ENCODE results near the gene ANOS1. TPM values are rescaled to one million over a fixed set of nuclear protein-coding genes. Genes with fewer than 3 reads are reported as not detected.

The ANOS1 gene
- total RNA-seq, 1 experiment from 2014 or later = 54.9 TPM

DNA sequence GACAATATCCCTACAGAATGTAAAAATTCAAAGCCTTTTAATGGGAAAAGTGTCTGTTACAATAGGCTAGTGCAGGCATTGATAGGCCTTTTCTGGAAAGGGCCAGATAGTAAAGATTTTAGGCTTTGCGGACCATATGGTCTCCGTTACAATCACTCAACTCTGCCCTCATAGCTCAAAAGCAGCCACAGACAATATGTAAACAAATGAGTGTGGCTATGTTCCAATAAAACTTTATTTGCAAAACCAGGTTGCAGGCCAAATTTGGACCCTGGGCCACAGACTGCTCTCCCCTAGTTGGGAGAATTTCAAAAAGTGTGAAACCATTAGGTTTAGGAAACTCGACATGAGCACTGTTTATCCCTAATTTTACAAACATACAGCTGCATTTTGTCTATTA is 155.1 kb downstream of the ANOS1 start:
- no peak overlapping the region for H2BK5ac ChIP-seq (ENCODE audit: insufficient read length, low read length)

More for the DNA sequence above, 155.1 kb downstream of the ANOS1 start:
- no peaks in the 10 kb centered on the region for H3K23me2 ChIP-seq (ENCODE audit: insufficient read length, low read depth, low read length, poor library complexity, severe bottlenecking)
- Mint-ChIP-seq H3K4me1 (peaks cover 9 to 11% of the 10 kb centered on the region in 2 experiments; a peak in 3 of 4 replicates), H3K27ac (no peak overlapping the region; a peak in 1 of 7 replicates), H3K9me3 (no peaks in the 10 kb centered on the region), H3K27me3 (ENCODE audit: low read depth) (no peaks in the 10 kb centered on the region), H3K36me3 (ENCODE audit: insufficient read depth in 1 of 3, low read depth in 3 of 3) (peaks cover 41 to 52% (median 48%) of the 10 kb centered on the region in 3 experiments), H3K4me3 (no peak overlapping the region)
- H3K4me1 ChIP-seq (ENCODE audit: insufficient read depth, low read length) = no peaks in the 10 kb centered on the region
- no peaks in the 10 kb centered on the region for H3K79me1 ChIP-seq (ENCODE audit: insufficient read depth, low read depth, low read length, poor library complexity, severe bottlenecking)
- H3K56ac ChIP-seq (ENCODE audit: insufficient read length, low read depth, low read length) = no peak overlapping the region
- no peak overlapping the region for H3K27ac ChIP-seq (ENCODE audit: insufficient read length, low read depth, low read length)
- no CpG with 5 or more reads among the region's 3 CpGs for WGBS (ENCODE audit: extremely low coverage, insufficient read length, low lambda C conversion rate)
- H3K9ac ChIP-seq (ENCODE audit: extremely low read depth, insufficient read length, low read length) = no peak overlapping the region
- H4K5ac ChIP-seq (ENCODE audit: insufficient read length, low read depth, low read length) = no peak overlapping the region
- no peaks in the 10 kb centered on the region for H4K20me1 ChIP-seq (ENCODE audit: control insufficient read depth, insufficient read depth, insufficient read length)
- H3K14ac ChIP-seq (ENCODE audit: insufficient read depth, low read length) = no peak overlapping the region
- no peak overlapping the region for H3K4me2 ChIP-seq (ENCODE audit: insufficient read depth, insufficient read length, low read length)
- no peak for DNase-seq
- no peak overlapping the region for H3K4ac ChIP-seq (ENCODE audit: low read depth, low read length)
- TF ChIP-seq, protein P1, sequence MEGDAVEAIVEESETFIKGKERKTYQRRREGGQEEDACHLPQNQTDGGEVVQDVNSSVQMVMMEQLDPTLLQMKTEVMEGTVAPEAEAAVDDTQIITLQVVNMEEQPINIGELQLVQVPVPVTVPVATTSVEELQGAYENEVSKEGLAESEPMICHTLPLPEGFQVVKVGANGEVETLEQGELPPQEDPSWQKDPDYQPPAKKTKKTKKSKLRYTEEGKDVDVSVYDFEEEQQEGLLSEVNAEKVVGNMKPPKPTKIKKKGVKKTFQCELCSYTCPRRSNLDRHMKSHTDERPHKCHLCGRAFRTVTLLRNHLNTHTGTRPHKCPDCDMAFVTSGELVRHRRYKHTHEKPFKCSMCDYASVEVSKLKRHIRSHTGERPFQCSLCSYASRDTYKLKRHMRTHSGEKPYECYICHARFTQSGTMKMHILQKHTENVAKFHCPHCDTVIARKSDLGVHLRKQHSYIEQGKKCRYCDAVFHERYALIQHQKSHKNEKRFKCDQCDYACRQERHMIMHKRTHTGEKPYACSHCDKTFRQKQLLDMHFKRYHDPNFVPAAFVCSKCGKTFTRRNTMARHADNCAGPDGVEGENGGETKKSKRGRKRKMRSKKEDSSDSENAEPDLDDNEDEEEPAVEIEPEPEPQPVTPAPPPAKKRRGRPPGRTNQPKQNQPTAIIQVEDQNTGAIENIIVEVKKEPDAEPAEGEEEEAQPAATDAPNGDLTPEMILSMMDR (conservative IDR thresholded peaks at IDR 0.05) = no peak
- H2BK15ac ChIP-seq (ENCODE audit: low read depth, low read length) = no peak overlapping the region
- H3K79me2 ChIP-seq (ENCODE audit: insufficient read depth, low read length) = no peaks in the 10 kb centered on the region
- H2BK12ac ChIP-seq (ENCODE audit: insufficient read length, low read depth, low read length) = no peak overlapping the region
- no peak overlapping the region for H2BK20ac ChIP-seq (ENCODE audit: low read depth, low read length, poor library complexity, severe bottlenecking)
- no peak overlapping the region for H4K8ac ChIP-seq (replicated peaks; ENCODE audit: insufficient read length, low read depth, low read length)
- no peak overlapping the region for H2BK120ac ChIP-seq (ENCODE audit: low read depth, low read length, poor library complexity, severe bottlenecking)
- H3T11ph ChIP-seq (ENCODE audit: low read length) = no peak overlapping the region
- no peak overlapping the region for H3K23ac ChIP-seq (ENCODE audit: insufficient read length, low read depth, low read length)
- H3K18ac ChIP-seq (ENCODE audit: insufficient read length, low read depth, low read length) = no peak overlapping the region
- H3K27me3 ChIP-seq (ENCODE audit: insufficient read depth, low read length) = no peaks in the 10 kb centered on the region
- H2AFZ ChIP-seq (ENCODE audit: low read length) = no peak overlapping the region
- H4K91ac ChIP-seq (ENCODE audit: insufficient read length, low read depth, low read length) = no peak overlapping the region
- no peak overlapping the region for H2AK5ac ChIP-seq (ENCODE audit: insufficient read length, low read length)
- no peaks in the 10 kb centered on the region for H3K9me3 ChIP-seq (ENCODE audit: control insufficient read depth, low read depth, low read length)
